ENCODE measurements around the gene FBXO28. TPM values are rescaled to one million over a fixed set of nuclear protein-coding genes. Genes with fewer than 3 reads are reported as not detected.

FBXO28 gene
- total RNA-seq, 1 experiment from 2014 or later = 36.6 TPM

- intact Hi-C loops (cut with micrococcal nuclease; ENCODE audit: unreplicated experiment) = no loop called here
- no peak for TF ChIP-seq TCF7L2 (IDR thresholded peaks at IDR 0.05; ENCODE audit: low read depth, low read length)
- TF ChIP-seq REST (IDR thresholded peaks at IDR 0.05; ENCODE audit: insufficient read depth in 1 of 2, low read depth in 2 of 2, low read length in 1 of 2) = no peak
- no peak for TF ChIP-seq POLR2AphosphoS5 (IDR thresholded peaks at IDR 0.05; ENCODE audit: low read depth, low read length)
- no peak for TF ChIP-seq SIN3A (IDR thresholded peaks at IDR 0.05; ENCODE audit: borderline replicate concordance, insufficient read depth, low read depth, low read length)
- no peaks in the 10 kb centered on the region for H3K4me1 ChIP-seq (ENCODE audit: control insufficient read depth, insufficient read depth, low read length)
- DNase-seq (ENCODE audit: low read depth, low spot score) (no peak), ATAC-seq (no peak)
- no peaks in the 10 kb centered on the region for H3K9me3 ChIP-seq (ENCODE audit: control insufficient read depth, insufficient read depth, low read depth, low read length)
- ChIA-PET CTCF (interaction anchor here (0.6 kb wide), 1 partner anchor 793 kb away, joined by 7 read pairs; the partner anchor contains the start of gene SUSD4), POLR2A (no interaction called here)
- BruUV-seq (replicated peaks) = no TSS peak
- H3K36me3 ChIP-seq (ENCODE audit: control insufficient read depth, insufficient read depth, low read length) = peaks cover 34% of the 10 kb centered on the region
- in situ Hi-C loops (cut with HindIII; ENCODE audit: low pct_unique_long_range_greater_than_20kb, low sequenced_read_pairs) = no loop called here
- no peak overlapping the region for H3K4me3 ChIP-seq (ENCODE audit: low read depth in 2 of 2, low read length in 2 of 2)
- H3K27ac ChIP-seq (ENCODE audit: low read length) = no peak overlapping the region
- no peaks in the 10 kb centered on the region for H3K27me3 ChIP-seq (ENCODE audit: control insufficient read depth, insufficient read depth, low read length)
Measured at GRCh38 chr1:224157316-224157715, 43.4 kb downstream of the FBXO28 start.

GRCh38 chr1:224159541-224159940, 45.6 kb downstream of the FBXO28 start:
- CTCF ChIA-PET = no interaction called here

More at GRCh38 chr1:224159541-224159940, 45.6 kb downstream of the FBXO28 start:
- Histone ChIP-seq H3K27ac (ENCODE audit: low read length) (no peak overlapping the region), H3K36me3 (ENCODE audit: control insufficient read depth, insufficient read depth, low read length) (peaks cover 34% of the 10 kb centered on the region), H3K9me3 (ENCODE audit: control insufficient read depth, insufficient read depth, low read depth, low read length) (no peaks in the 10 kb centered on the region), H3K4me1 (ENCODE audit: control insufficient read depth, insufficient read depth, low read length) (no peaks in the 10 kb centered on the region), H3K27me3 (ENCODE audit: control insufficient read depth, insufficient read depth, low read length) (no peaks in the 10 kb centered on the region), H3K4me3 (ENCODE audit: low read depth in 2 of 2, low read length in 2 of 2) (no peak overlapping the region)
- in situ Hi-C loops (cut with HindIII; ENCODE audit: low pct_unique_long_range_greater_than_20kb, low sequenced_read_pairs) = no loop called here
- BruUV-seq (replicated peaks) = no TSS peak
- POLR2A ChIA-PET = interaction anchor here (0.7 kb wide), 1 partner anchor 43 kb away, joined by 4 read pairs; no protein-coding TSS in a partner anchor
- ATAC-seq (no peak), DNase-seq (ENCODE audit: low read depth, low spot score) (no peak)
- intact Hi-C loops (cut with micrococcal nuclease; ENCODE audit: unreplicated experiment) = no loop called here
- no peak for TF ChIP-seq CTCF (IDR thresholded peaks at IDR 0.05)
- TF ChIP-seq SIN3A (IDR thresholded peaks at IDR 0.05; ENCODE audit: borderline replicate concordance, insufficient read depth, low read depth, low read length) = no peak
- TF ChIP-seq REST (IDR thresholded peaks at IDR 0.05; ENCODE audit: insufficient read depth in 1 of 2, low read depth in 2 of 2, low read length in 1 of 2) = no peak
- TF ChIP-seq POLR2AphosphoS5 (IDR thresholded peaks at IDR 0.05; ENCODE audit: low read depth, low read length) = no peak

Measured in Panc1 (cell line).